Neural cell (in vitro differentiated cells): ENCODE data around the gene ZSCAN32.

Experiments
- EP300 ChIP-seq: fragments of 450-650 bp; conservative IDR thresholded peaks from 2 replicates; pipeline ENCODE4 v1.6.1; 2014; ENCODE audit warnings: antibody characterized with exemption, mild to moderate bottlenecking, moderate library complexity; ENCODE audit not compliant: poor library complexity, severe bottlenecking
- POLR2AphosphoS5 ChIP-seq: IDR thresholded peaks from 2 replicates; pipeline ENCODE4 v1.6.1; 2012
- TAF1 ChIP-seq: IDR thresholded peaks from 2 replicates; pipeline ENCODE4 v1.6.1; 2012; ENCODE audit warnings: low read depth

- TF ChIP-seq TAF1 (no peak), POLR2AphosphoS5 (no peak), EP300 (no peak)
These were observed 38.8 kb upstream of the ZSCAN32 start for GRCh38 chr16:3439637-3440036.
